ENCODE measurements around the gene SLC35B4.
"Not testable (repeated sequence)": the region's sequence is repeated elsewhere in the genome, so short reads cannot be mapped to it uniquely, and the experiment has no call there.

The SLC35B4 gene

GRCh38 chr7:134332892-134333291, 16.2 kb upstream of the SLC35B4 start:
- DNase-seq (ENCODE audit: low read depth in 2 of 2): no peak

GRCh38 chr7:134331393-134331792, 14.7 kb upstream of the SLC35B4 start:
- no peak for DNase-seq (ENCODE audit: low read depth in 2 of 2)

- no peak for DNase-seq (ENCODE audit: low read depth in 2 of 2)
These were observed 14.2 kb upstream of the SLC35B4 start for GRCh38 chr7:134330974-134331373.

GRCh38 chr7:134329614-134330346, 13.1 kb upstream of the SLC35B4 start:
- no peak for DNase-seq (ENCODE audit: low read depth in 2 of 2)

GRCh38 chr7:134328900-134329299, 12.2 kb upstream of the SLC35B4 start:
- DNase-seq (ENCODE audit: low read depth in 2 of 2): no peak

- peak; percentile 21 to 31 for DNase-seq (ENCODE audit: low read depth in 2 of 2)
These were observed 11.2 kb upstream of the SLC35B4 start for GRCh38 chr7:134327896-134328295.

GRCh38 chr7:134324107-134324506, 7.4 kb upstream of the SLC35B4 start:
- no peak for DNase-seq (ENCODE audit: low read depth in 2 of 2)

GRCh38 chr7:134320201-134320600, 3.5 kb upstream of the SLC35B4 start:
- DNase-seq (ENCODE audit: low read depth in 2 of 2): no peak

- no peak for DNase-seq (ENCODE audit: low read depth in 2 of 2)
These were observed 1.7 kb upstream of the SLC35B4 start for GRCh38 chr7:134318443-134318842.

- DNase-seq (ENCODE audit: low read depth in 2 of 2): no peak
These were observed 704 bp upstream of the SLC35B4 start for GRCh38 chr7:134317434-134317833.

- no peak for DNase-seq (ENCODE audit: low read depth in 2 of 2)
These were observed 821 bp downstream of the SLC35B4 start for GRCh38 chr7:134315679-134316538.

- no peak for DNase-seq (ENCODE audit: low read depth in 2 of 2)
These were observed 3.2 kb downstream of the SLC35B4 start for GRCh38 chr7:134313543-134313942.

- no peak for DNase-seq (ENCODE audit: low read depth in 2 of 2)
These were observed 4.0 kb downstream of the SLC35B4 start for GRCh38 chr7:134312717-134313116.

- DNase-seq (ENCODE audit: low read depth in 2 of 2): no peak
These were observed 4.9 kb downstream of the SLC35B4 start for GRCh38 chr7:134311807-134312206.

GRCh38 chr7:134308548-134308947, 8.2 kb downstream of the SLC35B4 start:
- no peak for DNase-seq (ENCODE audit: low read depth in 2 of 2)

- no peak for DNase-seq (ENCODE audit: low read depth in 2 of 2)
These were observed 9.4 kb downstream of the SLC35B4 start for GRCh38 chr7:134307320-134307719.

GRCh38 chr7:134302120-134302519, 14.6 kb downstream of the SLC35B4 start:
- no peak for DNase-seq (ENCODE audit: low read depth in 2 of 2)

GRCh38 chr7:134301592-134301991, 15.1 kb downstream of the SLC35B4 start:
- DNase-seq (ENCODE audit: low read depth in 2 of 2): no peak

GRCh38 chr7:134300988-134301387, 15.7 kb downstream of the SLC35B4 start:
- no peak for DNase-seq (ENCODE audit: low read depth in 2 of 2)

- DNase-seq (ENCODE audit: low read depth in 2 of 2): no peak
These were observed 17.6 kb downstream of the SLC35B4 start for GRCh38 chr7:134298902-134299683.

- no peak for DNase-seq (ENCODE audit: low read depth in 2 of 2)
These were observed 19.2 kb downstream of the SLC35B4 start for GRCh38 chr7:134297489-134297888.

- not testable (repeated sequence) for DNase-seq (ENCODE audit: low read depth in 2 of 2)
These were observed 20.7 kb downstream of the SLC35B4 start for GRCh38 chr7:134295982-134296381.
